Raji (cell line): Measurements from ENCODE around the gene NFATC2.

ENCODE experiments used
- POLR2A ChIP-seq: IDR thresholded peaks from 2 replicates; pipeline ENCODE4 v1.6.1; 2011; ENCODE audit warnings: low read depth, low read length, control low read depth; ENCODE audit not compliant: insufficient read depth

NFATC2 gene

DNA sequence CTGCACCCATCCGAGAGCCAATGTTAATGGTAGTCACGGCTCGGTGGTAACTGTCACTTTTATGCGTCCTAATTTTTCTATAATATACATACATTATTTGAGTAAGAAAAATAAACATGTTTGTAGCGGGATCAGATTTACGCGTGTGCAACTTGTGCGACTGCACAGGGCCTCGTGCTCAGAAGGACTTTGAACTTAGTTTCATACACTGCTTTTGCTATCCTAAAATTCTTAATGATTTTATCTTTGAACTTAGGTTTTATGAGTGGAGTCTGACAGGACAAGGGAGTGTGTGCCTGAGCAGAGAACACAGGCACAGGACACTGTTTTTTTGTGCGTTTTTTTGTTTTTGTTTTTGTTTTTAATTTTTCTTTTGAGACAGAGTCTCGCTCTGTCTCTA is 189.7 kb downstream of the NFATC2 start:
- TF ChIP-seq POLR2A = no peak

DNA sequence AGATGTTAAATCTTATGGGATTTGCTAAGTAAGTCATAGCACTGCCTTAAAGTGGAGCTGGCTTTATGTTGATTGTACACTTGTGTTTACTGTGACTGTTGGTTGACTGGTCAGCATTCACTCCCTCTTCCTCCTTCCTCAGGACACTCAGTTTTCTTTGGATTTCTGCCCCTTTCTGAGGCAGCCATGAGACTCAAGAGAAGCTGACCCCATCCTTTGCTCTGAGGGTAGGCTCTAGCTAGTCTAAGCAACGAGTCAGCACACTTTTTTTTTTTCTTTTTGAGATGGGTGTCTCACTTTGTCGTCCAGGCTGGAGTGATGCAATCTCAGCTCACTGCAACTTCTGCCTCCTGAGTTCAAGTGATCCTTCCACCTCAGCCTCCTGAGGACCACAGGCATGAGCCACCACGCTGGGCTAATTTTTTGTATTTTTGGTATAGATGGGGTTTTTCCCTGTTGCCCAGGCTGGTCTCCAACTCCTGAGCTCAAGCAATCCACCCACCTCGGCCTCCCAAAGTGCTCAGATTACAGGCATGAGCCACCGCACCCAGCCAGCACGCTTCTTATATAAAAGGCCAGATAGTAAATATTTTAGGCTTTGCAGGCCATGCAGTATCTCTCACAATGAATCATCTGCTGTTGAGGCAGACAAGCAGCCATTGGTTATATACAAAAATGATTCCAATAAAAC is 191.4 kb downstream of the NFATC2 start:
- TF ChIP-seq POLR2A = no peak

DNA sequence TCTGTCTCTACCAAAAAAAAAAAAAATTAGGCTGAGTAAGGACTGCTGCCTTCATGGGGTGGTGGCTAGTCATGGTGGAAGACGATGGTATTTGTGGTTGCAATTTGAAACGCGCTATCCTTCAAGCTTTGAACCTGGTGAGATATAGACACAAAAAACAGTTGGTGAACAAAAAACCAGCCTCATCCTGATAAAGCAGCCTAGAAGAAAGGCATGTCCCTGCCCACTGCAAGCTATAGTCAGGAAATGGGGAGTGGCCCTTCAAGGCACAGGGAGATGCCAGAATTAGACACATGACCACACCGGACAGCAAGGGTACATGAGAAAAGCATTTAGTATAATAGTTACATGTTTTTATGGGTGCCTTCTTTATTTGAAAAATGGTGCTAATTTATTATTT is 193.6 kb downstream of the NFATC2 start:
- no peak for TF ChIP-seq POLR2A

GRCh38 chr20:51347831-51348230 is 194.7 kb downstream of the NFATC2 start:
- TF ChIP-seq POLR2A = no peak

DNA sequence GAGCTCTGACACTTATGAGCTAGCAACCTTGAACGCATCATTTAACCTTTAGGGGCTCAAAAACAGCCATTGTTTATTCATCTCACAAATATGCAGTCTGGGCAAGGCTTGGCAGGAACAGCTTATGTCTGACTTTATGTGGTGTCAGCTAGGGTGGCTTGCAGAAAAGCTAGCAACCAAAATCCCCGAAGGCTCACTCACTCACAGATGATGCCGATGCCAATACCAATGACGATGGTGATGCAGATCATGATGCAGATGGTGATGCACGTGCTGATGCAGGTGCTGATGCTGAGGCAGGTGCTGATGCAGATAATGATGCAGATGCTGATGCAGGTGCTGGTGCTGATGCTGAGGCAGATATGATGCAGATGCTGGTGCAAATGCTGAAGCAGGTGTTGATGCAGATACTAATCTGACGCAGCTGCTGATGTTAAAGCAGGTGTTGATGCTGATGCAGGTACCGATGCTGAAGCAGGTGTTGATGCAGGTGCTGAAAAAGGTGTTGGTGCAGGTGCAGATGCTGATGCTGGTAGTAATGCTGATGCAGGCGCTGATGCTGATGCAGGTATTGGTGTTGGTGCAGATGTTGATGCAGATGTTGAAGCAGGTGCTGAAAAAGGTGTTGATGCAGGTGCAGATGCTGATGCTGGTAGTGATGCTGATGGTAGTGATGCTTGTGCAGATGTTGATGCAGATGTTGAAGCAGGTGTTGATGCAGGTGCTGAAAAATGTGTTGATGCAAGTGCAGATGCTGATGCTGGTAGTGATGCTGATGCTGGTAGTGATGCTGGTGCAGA is 195.6 kb downstream of the NFATC2 start:
- no peak for TF ChIP-seq POLR2A

DNA sequence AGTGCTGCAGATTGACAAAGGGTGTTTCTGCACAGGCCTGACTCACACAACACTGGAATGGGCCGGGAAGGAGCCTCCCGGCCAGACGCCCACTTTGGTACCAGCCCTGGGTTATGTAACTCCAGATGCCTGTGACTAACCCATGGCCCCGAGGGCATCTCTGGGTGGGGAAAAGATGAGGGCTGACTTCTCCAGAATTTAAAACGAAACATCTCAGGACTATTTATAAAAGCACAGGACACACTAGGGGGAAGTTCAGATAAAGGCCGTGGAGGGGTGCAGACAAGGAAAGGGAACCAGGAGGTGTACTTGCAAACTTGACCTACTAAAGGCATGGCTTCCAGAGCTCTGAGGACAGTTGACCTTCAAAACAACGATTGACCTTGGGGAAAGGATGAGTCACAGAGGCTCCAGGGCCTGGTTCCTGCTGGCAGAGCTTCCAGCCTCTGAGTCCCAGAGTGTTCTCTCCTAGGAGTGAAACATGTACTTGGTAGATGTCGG is 196.9 kb downstream of the NFATC2 start:
- no peak for TF ChIP-seq POLR2A

- TF ChIP-seq POLR2A = no peak
Observed at GRCh38 chr20:51342510-51343236, 199.8 kb downstream of the NFATC2 start.

GRCh38 chr20:51341581-51341980 is 200.9 kb downstream of the NFATC2 start:
- no peak for TF ChIP-seq POLR2A

DNA sequence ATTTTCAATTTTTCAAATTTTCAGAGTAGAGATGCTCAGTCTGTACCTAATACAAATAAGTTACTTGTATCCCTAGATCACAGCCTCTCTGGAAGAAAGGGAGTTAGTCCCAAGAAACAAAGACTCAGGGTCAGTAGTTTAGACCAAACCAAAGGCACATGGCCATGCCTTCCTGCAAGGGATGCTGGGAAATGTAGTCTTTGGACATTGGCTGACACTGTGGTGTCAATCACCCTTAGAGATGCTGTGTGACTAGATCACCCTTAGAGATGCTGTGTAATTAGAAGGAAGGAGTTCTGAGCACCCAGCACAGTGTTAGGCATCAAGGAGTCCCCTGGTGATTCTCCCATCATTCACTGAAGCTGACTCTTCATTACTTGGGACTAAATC is 202.1 kb downstream of the NFATC2 start:
- no peak for TF ChIP-seq POLR2A

DNA sequence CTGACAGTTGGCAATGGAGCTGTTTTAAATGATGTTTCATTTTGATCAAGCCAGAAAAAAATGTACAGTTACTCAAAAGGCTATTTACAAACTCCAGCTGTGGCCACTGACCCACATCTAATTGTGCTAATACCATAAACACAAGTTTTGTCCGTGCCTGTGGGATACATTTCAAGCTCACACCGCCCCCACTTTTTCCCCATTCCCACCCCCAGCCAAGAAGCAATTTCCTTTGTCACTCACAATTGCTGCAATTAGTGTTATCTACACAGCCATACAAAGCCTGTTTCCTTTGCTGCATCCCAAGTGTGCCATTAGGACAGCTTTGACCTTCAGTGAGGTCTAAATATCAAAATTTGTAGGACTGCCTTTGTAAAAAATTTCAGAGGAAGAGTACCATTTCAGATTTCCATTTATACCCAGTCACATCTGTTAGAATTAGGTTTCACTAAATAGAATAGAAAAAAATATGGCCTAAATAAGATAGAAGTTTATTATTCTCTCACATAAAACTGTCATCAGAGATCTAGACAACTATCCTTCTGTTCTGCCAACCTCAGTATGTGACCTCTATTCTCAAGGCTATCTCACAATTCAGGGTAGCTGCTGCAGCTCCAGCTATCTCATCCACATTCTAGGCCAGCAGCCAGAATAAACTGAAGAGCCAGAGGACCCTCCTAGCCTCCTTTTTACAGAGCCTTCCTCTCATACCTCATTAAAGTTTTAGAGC is 202.6 kb downstream of the NFATC2 start:
- no peak for TF ChIP-seq POLR2A

- TF ChIP-seq POLR2A = no peak
Observed at GRCh38 chr20:51338692-51339440, 203.7 kb downstream of the NFATC2 start.

GRCh38 chr20:51337126-51337805 is 205.3 kb downstream of the NFATC2 start:
- no peak for TF ChIP-seq POLR2A
